PC-3 (cell line): Measurements from ENCODE around the gene FOXP1. TPM values are rescaled to one million over a fixed set of nuclear protein-coding genes. Genes with fewer than 3 reads are reported as not detected.

Experiments used
- ATAC-seq: fragments of 200-7000 bp; cut with Tn5 transposase; 2 replicates; pipeline ENCODE4 v1.9.1; 2020; ENCODE audit warnings: mild to moderate bottlenecking, moderate library complexity
- BruUV-seq: library from RNA; stranded (reverse); fragments of 400-500 nt; replicated peaks from 2 replicates; lab custom pipeline; 2021; lab: Mats Ljungman, UMichigan
- CTCF ChIA-PET: fragments of 300-600 bp; sonication (Branson Sonifier 250); formaldehyde crosslinking; loops from one replicate; lab custom pipeline; 2022; ENCODE audit warnings: antibody characterized with exemption; lab: Charles Lee
- POLR2A ChIA-PET: fragments of 300-600 bp; sonication (Branson Sonifier 250); formaldehyde crosslinking; loops from one replicate; lab custom pipeline; 2022; ENCODE audit warnings: antibody characterized with exemption; ENCODE audit not compliant: unreplicated experiment; lab: Charles Lee
- DNase-seq: peaks from one replicate; pipeline ENCODE4 v3.0.0-alpha.2; 2015
- H2AFZ ChIP-seq: fragments of 300-600 bp; sonication (generic); 2 replicates; pipeline ENCODE4 v1.6.0; 2016; ENCODE audit warnings: antibody characterized with exemption, low read length
- H3F3A ChIP-seq: fragments of 300-600 bp; sonication (generic); one replicate; pipeline ENCODE4 v1.6.0; 2017; ENCODE audit warnings: antibody characterized with exemption, low read length, control low read depth, mild to moderate bottlenecking; ENCODE audit not compliant: unreplicated experiment
- H3K27ac ChIP-seq: fragments of 300-600 bp; sonication (generic); 2 replicates; pipeline ENCODE4 v1.5.1; 2016; ENCODE audit warnings: mild to moderate bottlenecking, low read length
- H3K27me3 ChIP-seq: fragments of 300-600 bp; sonication (generic); 2 replicates; pipeline ENCODE4 v1.6.1; 2016; ENCODE audit warnings: low read length, mixed read lengths
- H3K36me3 ChIP-seq: fragments of 300-600 bp; sonication (generic); 2 replicates; pipeline ENCODE4 v1.6.1; 2016; ENCODE audit warnings: low read depth, mixed run types, low read length, mixed read lengths
- H3K4me1 ChIP-seq: fragments of 300-600 bp; sonication (generic); 2 replicates; pipeline ENCODE4 v1.5.1; 2016; ENCODE audit warnings: low read length; ENCODE audit not compliant: insufficient read depth
- H3K4me2 ChIP-seq: fragments of 300-600 bp; sonication (generic); 2 replicates; pipeline ENCODE4 v1.6.0; 2016; ENCODE audit warnings: low read length
- H3K4me3 ChIP-seq: fragments of 300-600 bp; sonication (generic); 2 replicates; pipeline ENCODE4 v1.5.1; 2016; ENCODE audit warnings: mild to moderate bottlenecking, low read length, mixed read lengths
- H3K79me2 ChIP-seq: fragments of 300-600 bp; sonication (generic); 2 replicates; pipeline ENCODE4 v1.6.1; 2017; ENCODE audit warnings: low read length, mixed read lengths
- H3K9ac ChIP-seq: fragments of 300-600 bp; sonication (generic); 2 replicates; pipeline ENCODE4 v1.6.0; 2016; ENCODE audit warnings: mild to moderate bottlenecking, low read length
- H3K9me2 ChIP-seq: fragments of 300-600 bp; sonication (generic); replicated peaks from 2 replicates; pipeline ENCODE4 v1.6.1; 2016; ENCODE audit warnings: mixed run types, low read length, mixed read lengths
- H3K9me3 ChIP-seq: fragments of 300-600 bp; sonication (generic); 2 replicates; pipeline ENCODE4 v1.6.1; 2016; ENCODE audit warnings: low read length, mixed read lengths
- H4K20me1 ChIP-seq: fragments of 300-600 bp; sonication (generic); 2 replicates; pipeline ENCODE4 v1.6.1; 2016; ENCODE audit warnings: low read length, mixed read lengths
- CTCF ChIP-seq: fragments of 300-600 bp; sonication (generic); conservative IDR thresholded peaks from 2 replicates; pipeline ENCODE4 v1.5.1; 2017; ENCODE audit warnings: antibody characterized with exemption, low read depth, mild to moderate bottlenecking, low read length
- EZH2 ChIP-seq: fragments of 300-600 bp; sonication (generic); IDR thresholded peaks from one replicate; pipeline ENCODE4 v1.6.1; 2017; ENCODE audit warnings: antibody characterized with exemption, mild to moderate bottlenecking, low read length; ENCODE audit not compliant: unreplicated experiment
- EZH2phosphoT487 ChIP-seq: fragments of 300-600 bp; sonication (generic); IDR thresholded peaks from 2 replicates; pipeline ENCODE4 v1.6.1; 2018; ENCODE audit warnings: mild to moderate bottlenecking, antibody characterized with exemption, low read length, borderline replicate concordance
- intact Hi-C: fragments of 100-400 bp; cut with micrococcal nuclease; formaldehyde crosslinking; loops from 2 replicates; pipeline ENCODE4 v1.9.0; 2023
- total RNA-seq: library from RNA; depleted of rRNA; stranded (reverse); fragments of >200 nt; gene quantifications from 2 replicates; pipeline ENCODE4 v1.2.3, GENCODE V29; 2014

The FOXP1 gene
- total RNA-seq, 1 experiment from 2014 or later = 35.3 TPM

DNA sequence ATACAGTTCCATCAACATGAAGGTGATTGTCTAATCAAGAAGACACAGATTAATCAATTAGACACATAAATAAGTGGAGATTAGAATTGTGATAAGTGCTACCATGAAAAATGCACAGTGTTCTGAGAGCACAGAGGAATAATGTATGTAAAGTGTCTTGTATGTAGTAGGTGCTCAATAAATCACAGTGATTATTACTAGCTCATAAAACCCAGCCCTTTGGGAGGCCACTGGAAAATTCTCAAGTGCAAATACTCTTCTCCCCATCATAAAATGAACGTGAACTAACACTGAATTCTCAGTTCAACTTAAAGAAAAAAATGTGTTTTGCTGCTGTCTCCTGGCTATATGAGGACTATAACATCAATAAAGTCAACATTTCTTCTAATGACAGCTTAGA, 368.2 kb downstream of the FOXP1 start:
- H3K79me2 ChIP-seq = no peaks in the 10 kb centered on the region
- no peak for ATAC-seq
- H4K20me1 ChIP-seq = no peaks in the 10 kb centered on the region
- H3K27ac ChIP-seq = no peak overlapping the region
- H3K4me2 ChIP-seq = no peak overlapping the region
- no peaks in the 10 kb centered on the region for H3K9me2 ChIP-seq
- no peak overlapping the region for H2AFZ ChIP-seq
- CTCF ChIA-PET = no interaction called here
- H3K27me3 ChIP-seq = no peaks in the 10 kb centered on the region
- no peak overlapping the region for H3K4me3 ChIP-seq
- no peak for TF ChIP-seq EZH2
- no peaks in the 10 kb centered on the region for H3K36me3 ChIP-seq
- intact Hi-C loops = no loop called here
- no peaks in the 10 kb centered on the region for H3K4me1 ChIP-seq
- no peak overlapping the region for H3K9ac ChIP-seq
- H3F3A ChIP-seq = no peaks in the 10 kb centered on the region
- POLR2A ChIA-PET = no interaction called here
- BruUV-seq = no TSS peak
- H3K9me3 ChIP-seq = no peaks in the 10 kb centered on the region
- no peak for DNase-seq

GRCh38 chr3:71214797-71215196, 368.7 kb downstream of the FOXP1 start:
- TF ChIP-seq EZH2phosphoT487 = no peak
- TF ChIP-seq CTCF = no peak
- no peak for TF ChIP-seq EZH2
- H3K27ac ChIP-seq = no peak overlapping the region
- H3K79me2 ChIP-seq = no peaks in the 10 kb centered on the region
- ATAC-seq (no peak), DNase-seq (no peak)
- POLR2A ChIA-PET = no interaction called here
- H3K27me3 ChIP-seq = no peaks in the 10 kb centered on the region
- intact Hi-C loops = no loop called here
- CTCF ChIA-PET = no interaction called here
- H3K4me1 ChIP-seq = 0 out of 2 replicates have a peak, but pooled peaks cover 1% of the 10 kb centered on the region
- H3K4me2 ChIP-seq = no peak overlapping the region
- no peaks in the 10 kb centered on the region for H4K20me1 ChIP-seq
- H3K4me3 ChIP-seq = no peak overlapping the region
- no peak overlapping the region for H3K9ac ChIP-seq
- no peak overlapping the region for H2AFZ ChIP-seq
- H3K9me3 ChIP-seq = no peaks in the 10 kb centered on the region
- no peaks in the 10 kb centered on the region for H3K9me2 ChIP-seq
- H3K36me3 ChIP-seq = no peaks in the 10 kb centered on the region
- H3F3A ChIP-seq = no peaks in the 10 kb centered on the region
- BruUV-seq = no TSS peak

- BruUV-seq = no TSS peak
- ChIA-PET CTCF (no interaction called here), POLR2A (no interaction called here)
- H2AFZ ChIP-seq = no peak overlapping the region
- H3K4me2 ChIP-seq = no peak overlapping the region
- ATAC-seq (no peak), DNase-seq (no peak)
- H3K27ac ChIP-seq = no peak overlapping the region
- no peaks in the 10 kb centered on the region for H3K79me2 ChIP-seq
- no peaks in the 10 kb centered on the region for H3K27me3 ChIP-seq
- no peaks in the 10 kb centered on the region for H3K9me3 ChIP-seq
- no peak overlapping the region for H3K4me3 ChIP-seq
- H3F3A ChIP-seq = no peaks in the 10 kb centered on the region
- no peak overlapping the region for H3K9ac ChIP-seq
- H3K4me1 ChIP-seq = peaks cover 9% of the 10 kb centered on the region
- TF ChIP-seq EZH2phosphoT487 = no peak
- no peak for TF ChIP-seq CTCF
- no peak for TF ChIP-seq EZH2
- H3K9me2 ChIP-seq = no peaks in the 10 kb centered on the region
- H4K20me1 ChIP-seq = no peaks in the 10 kb centered on the region
- no peaks in the 10 kb centered on the region for H3K36me3 ChIP-seq
- intact Hi-C loops = no loop called here
These were observed 369.5 kb downstream of the FOXP1 start for GRCh38 chr3:71214016-71214415.
